BE2C (cell line): Measurements from ENCODE around the gene PNPLA7.

Experiments
- DNase-seq: peaks from one replicate; pipeline ENCODE4 v3.0.0-alpha.2; 2020
- H3K27me3 ChIP-seq: fragments of 250-450 bp; sonication (Bioruptor Pico); 2 replicates; pipeline ENCODE4 v1.5.1; 2020; ENCODE audit warnings: mild to moderate bottlenecking
- H3K36me3 ChIP-seq: fragments of 250-450 bp; sonication (Bioruptor Pico); 2 replicates; pipeline ENCODE4 v1.5.1; 2020; ENCODE audit warnings: mild to moderate bottlenecking
- H3K4me1 ChIP-seq: fragments of 250-450 bp; sonication (Bioruptor Pico); 2 replicates; pipeline ENCODE4 v1.5.1; 2020
- H3K4me3 ChIP-seq: 2 replicates; pipeline ENCODE4 v1.5.1; 2011; ENCODE audit warnings: low read depth, low read length
- H3K9me3 ChIP-seq: fragments of 250-450 bp; sonication (Bioruptor Pico); 2 replicates; pipeline ENCODE4 v1.5.1; 2020
- TF ChIP-seq, protein P1 (sequence below): IDR thresholded peaks from 2 replicates; pipeline ENCODE4 v1.5.1; 2012; ENCODE audit warnings: mild to moderate bottlenecking, low read depth, low read length

PNPLA7 gene

DNA sequence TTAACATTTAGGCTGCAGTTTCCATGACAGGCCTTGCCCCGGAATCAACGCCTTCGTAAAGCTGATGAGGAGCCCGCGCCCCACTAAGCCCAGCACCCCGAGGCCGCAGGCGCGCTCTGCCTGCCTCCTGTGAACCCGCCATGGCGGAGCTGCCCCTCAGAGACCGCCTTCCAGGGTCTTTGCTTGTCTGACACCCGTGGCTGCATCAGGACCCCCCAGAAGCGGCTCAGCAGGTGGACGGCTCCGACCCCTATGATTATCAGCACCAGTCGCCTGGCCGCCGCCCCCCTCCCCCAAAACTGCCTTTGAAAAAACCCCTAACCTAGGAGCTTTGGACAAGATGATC is 29.0 kb upstream of the PNPLA7 start:
- H3K4me3 ChIP-seq = peak overlapping the region; percentile 89
- H3K36me3 ChIP-seq = peaks cover 49% of the 10 kb centered on the region
- no peak for DNase-seq
- no peaks in the 10 kb centered on the region; the same call in 1 of the 2 replicates for H3K4me1 ChIP-seq
- TF ChIP-seq, protein P1, sequence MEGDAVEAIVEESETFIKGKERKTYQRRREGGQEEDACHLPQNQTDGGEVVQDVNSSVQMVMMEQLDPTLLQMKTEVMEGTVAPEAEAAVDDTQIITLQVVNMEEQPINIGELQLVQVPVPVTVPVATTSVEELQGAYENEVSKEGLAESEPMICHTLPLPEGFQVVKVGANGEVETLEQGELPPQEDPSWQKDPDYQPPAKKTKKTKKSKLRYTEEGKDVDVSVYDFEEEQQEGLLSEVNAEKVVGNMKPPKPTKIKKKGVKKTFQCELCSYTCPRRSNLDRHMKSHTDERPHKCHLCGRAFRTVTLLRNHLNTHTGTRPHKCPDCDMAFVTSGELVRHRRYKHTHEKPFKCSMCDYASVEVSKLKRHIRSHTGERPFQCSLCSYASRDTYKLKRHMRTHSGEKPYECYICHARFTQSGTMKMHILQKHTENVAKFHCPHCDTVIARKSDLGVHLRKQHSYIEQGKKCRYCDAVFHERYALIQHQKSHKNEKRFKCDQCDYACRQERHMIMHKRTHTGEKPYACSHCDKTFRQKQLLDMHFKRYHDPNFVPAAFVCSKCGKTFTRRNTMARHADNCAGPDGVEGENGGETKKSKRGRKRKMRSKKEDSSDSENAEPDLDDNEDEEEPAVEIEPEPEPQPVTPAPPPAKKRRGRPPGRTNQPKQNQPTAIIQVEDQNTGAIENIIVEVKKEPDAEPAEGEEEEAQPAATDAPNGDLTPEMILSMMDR = no peak
- no peaks in the 10 kb centered on the region for H3K9me3 ChIP-seq
- no peaks in the 10 kb centered on the region for H3K27me3 ChIP-seq

DNA sequence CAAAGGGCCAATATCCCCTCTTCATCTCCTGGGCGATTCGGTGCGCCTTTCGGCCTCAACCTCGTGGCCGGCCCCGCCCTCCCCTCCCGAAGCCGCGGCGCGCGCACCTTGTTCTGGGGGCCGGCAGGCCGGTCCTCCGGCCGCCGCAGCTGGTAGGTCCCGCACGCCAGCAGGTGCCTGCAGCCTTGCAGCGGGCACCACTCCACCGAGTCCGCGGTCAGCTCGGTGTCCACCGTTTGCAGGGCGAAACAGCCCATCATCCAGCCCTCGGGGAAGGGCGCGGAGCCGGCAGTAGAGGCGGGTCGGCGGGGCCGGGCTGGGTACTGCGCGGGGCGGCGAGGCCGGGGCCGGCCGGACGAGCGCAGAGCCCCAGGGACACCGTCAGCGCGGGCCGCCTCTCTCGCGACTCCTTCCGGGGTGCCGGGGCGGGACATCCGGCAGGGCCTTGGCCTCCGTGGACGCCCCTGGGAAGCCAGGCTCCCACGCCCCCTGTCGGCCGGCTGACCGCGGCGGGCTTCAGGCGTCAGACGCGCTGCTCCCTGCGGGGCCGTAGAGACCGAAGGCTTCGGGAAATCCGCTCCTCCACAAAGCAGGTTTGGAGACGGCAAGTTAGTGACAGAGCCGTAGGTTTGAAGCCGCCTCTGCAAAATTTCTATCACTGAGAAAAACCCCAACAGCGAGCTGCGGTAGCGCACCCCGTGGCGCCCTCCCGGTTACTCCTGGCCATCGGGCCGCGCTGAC is 28.5 kb upstream of the PNPLA7 start, which contains the start of gene DPH7:
Gene DPH7 (minus strand): TSS at position 408 of the 741 bp plus-strand sequence. CDS start 148 bp downstream, at position 260.
- no peaks in the 10 kb centered on the region; the same call in 1 of the 2 replicates for H3K4me1 ChIP-seq
- H3K4me3 ChIP-seq = peak within 1 kb of the TSS; percentile 89
- peak; percentile 99 for DNase-seq
- no peaks in the 10 kb centered on the region for H3K27me3 ChIP-seq
- TF ChIP-seq, protein P1 = peak; percentile 83
- H3K9me3 ChIP-seq = no peaks in the 10 kb centered on the region
- H3K36me3 ChIP-seq = peaks cover 51% of the 10 kb centered on the region

DNA sequence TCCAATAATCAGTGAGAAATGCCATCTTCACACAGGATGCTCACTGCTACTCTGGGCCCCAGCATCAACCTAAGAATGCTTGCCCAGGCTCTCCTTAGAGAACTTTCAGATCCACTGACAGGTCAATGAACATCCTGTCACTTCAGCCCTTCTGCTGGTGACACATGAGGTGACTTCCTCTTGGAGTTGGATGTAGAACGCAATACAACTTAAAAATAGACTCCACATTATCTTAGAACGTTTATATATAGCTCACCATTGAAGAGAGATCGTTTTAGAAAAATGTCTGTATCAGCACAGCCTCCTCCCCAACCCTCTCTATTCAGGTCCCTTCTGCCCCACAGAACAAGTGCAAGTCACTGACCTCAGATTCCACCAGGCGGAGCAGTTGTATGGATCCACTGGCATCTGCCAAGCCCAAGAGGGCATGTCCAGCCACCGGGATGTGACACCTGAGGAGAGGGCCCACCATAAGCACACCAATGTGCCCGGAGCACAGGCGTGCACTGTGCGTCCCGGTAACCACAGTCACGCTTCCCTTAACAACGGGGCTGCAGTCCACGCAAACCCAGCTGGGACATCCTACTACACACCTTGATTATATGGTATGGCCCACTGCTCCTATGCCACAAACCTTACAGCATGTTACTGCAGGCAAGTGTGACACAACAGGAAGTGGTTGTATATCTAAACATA is 25.7 kb upstream of the PNPLA7 start:
- Histone ChIP-seq H3K9me3 (no peaks in the 10 kb centered on the region), H3K27me3 (no peaks in the 10 kb centered on the region), H3K4me3 (no peak overlapping the region), H3K36me3 (peaks cover 44% of the 10 kb centered on the region), H3K4me1 (no peaks in the 10 kb centered on the region; the same call in 1 of the 2 replicates)
- TF ChIP-seq, protein P1 = no peak
- no peak for DNase-seq

DNA sequence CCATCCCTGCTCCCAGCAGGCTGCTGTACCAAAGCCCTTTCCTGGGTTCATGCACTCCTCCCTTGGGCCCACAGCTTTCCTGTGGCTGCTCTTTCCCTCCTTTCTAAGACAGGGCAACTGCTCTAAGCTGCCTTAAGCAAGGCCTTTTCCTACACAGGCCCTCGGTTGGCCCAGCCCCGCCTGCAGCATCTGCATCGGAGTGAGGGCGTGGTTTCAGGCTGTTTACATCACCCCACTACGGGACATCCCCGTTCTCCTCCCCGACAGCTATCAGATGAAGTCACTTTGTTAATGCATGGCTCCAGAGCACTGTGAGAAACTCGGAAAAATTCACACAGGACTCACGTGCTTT is 25.1 kb upstream of the PNPLA7 start:
- Histone ChIP-seq H3K36me3 (peaks cover 49% of the 10 kb centered on the region), H3K27me3 (no peaks in the 10 kb centered on the region), H3K4me1 (no peaks in the 10 kb centered on the region; the same call in 1 of the 2 replicates), H3K4me3 (no peak overlapping the region), H3K9me3 (no peaks in the 10 kb centered on the region)
- DNase-seq = no peak
- TF ChIP-seq, protein P1 = no peak

DNA sequence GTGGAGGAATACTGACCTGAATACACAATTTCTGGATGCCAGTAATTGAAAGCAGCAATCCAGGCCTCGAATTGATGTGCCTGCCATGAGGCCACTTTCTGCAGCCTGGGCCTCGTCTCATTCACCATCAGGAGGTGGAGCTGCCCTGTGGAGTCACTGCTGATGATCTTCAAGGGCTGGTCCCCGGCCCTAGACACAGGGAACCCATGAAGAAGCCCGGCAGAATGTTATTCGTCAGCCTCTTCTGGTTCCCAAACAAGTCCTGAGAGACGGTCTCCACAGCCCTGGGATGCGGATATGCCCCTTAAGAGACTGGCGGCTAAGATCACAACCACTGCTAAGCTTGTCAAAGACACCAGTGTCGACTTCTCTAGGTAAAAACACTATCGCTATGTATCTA is 24.0 kb upstream of the PNPLA7 start:
- H3K9me3 ChIP-seq = no peaks in the 10 kb centered on the region
- H3K4me3 ChIP-seq = no peak overlapping the region
- TF ChIP-seq, protein P1 = no peak
- H3K27me3 ChIP-seq = no peaks in the 10 kb centered on the region
- H3K4me1 ChIP-seq = no peaks in the 10 kb centered on the region; the same call in 1 of the 2 replicates
- DNase-seq = no peak
- peaks cover 50% of the 10 kb centered on the region for H3K36me3 ChIP-seq

DNA sequence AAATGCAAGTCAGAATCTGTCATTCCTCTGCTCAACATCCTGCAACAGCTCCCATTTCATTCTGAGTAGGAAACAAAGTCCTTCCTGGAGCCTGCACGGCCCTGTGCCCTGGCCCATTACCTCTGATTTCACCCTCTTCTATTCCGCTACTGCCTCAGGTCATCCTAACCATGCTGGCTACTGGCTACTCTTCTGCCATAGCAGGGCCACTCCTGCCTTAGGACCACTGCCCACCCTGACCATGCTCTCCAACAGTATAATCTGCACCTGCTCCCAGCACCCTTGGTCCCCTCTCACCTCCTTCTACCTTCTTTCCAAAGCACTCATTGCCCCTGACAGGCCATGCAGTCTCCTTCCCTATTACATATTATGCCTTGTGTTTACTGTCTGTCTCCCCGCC is 20.4 kb upstream of the PNPLA7 start:
- DNase-seq = no peak
- peaks cover 40% of the 10 kb centered on the region for H3K36me3 ChIP-seq
- no peaks in the 10 kb centered on the region for H3K27me3 ChIP-seq
- H3K4me1 ChIP-seq = no peaks in the 10 kb centered on the region
- TF ChIP-seq, protein P1 = no peak
- H3K9me3 ChIP-seq = no peaks in the 10 kb centered on the region
- H3K4me3 ChIP-seq = no peak overlapping the region
